ENCODE data around the gene OSBPL2.

OSBPL2 gene

DNA sequence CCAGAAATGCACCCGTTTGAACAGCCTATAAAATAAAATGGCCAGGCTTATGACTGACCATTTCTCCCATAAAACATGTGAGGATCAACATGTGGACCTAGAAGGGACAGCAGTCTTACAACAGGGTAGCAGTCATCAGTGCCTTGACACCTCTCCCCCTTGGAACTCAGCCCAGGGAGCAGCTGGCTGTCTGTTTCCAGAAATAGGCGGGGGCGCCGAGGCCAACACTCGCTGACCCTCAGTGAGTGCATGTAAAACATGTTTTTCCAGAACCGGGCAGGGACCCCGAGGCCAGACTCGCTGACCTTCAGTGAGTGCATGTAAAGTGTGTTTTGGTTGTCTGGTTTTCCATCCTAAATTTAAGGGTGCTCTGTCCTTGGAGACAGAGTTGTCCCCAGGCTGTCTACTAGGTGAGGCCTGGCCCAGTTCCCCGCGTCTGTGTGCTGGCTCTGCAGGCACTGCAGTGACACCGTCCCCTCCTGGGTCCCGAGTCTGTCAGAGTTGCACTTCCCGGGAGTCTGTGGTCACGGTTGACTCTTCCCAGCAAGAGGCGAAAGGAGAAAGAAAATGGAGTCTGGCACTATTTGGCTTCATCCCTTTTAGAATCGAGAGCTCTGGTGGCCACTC is 44.7 kb downstream of the OSBPL2 start:
- no peak for DNase-seq (ENCODE audit: low read depth)
- H3K4me3 ChIP-seq (ENCODE audit: control insufficient read depth, low read depth, low read length) = no peak overlapping the region
- TF ChIP-seq, protein P1, sequence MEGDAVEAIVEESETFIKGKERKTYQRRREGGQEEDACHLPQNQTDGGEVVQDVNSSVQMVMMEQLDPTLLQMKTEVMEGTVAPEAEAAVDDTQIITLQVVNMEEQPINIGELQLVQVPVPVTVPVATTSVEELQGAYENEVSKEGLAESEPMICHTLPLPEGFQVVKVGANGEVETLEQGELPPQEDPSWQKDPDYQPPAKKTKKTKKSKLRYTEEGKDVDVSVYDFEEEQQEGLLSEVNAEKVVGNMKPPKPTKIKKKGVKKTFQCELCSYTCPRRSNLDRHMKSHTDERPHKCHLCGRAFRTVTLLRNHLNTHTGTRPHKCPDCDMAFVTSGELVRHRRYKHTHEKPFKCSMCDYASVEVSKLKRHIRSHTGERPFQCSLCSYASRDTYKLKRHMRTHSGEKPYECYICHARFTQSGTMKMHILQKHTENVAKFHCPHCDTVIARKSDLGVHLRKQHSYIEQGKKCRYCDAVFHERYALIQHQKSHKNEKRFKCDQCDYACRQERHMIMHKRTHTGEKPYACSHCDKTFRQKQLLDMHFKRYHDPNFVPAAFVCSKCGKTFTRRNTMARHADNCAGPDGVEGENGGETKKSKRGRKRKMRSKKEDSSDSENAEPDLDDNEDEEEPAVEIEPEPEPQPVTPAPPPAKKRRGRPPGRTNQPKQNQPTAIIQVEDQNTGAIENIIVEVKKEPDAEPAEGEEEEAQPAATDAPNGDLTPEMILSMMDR (IDR thresholded peaks at IDR 0.05; ENCODE audit: control insufficient read depth, insufficient read depth, low read depth, low read length, missing control alignments) = no peak

DNA sequence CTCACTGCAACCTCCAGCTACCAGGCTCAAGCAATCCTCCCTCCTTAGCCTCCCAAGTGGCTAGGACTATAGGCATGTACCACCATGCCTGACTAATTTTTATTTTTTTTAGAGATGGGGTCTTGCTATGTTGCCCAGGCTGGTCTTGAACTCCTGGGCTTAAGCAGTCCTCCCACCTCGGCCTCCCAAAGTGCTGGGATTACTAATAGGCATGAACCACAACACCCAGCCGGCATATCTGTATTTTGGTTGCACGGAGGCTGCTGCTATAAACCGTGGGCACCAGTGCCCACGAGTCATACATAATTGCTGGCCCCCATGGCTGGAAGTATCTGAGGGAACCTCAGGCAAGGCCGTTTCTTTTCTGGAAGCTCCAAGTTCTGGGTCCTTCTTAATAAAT is 46.1 kb downstream of the OSBPL2 start:
- no peak overlapping the region for H3K4me3 ChIP-seq (ENCODE audit: control insufficient read depth, low read depth, low read length)
- TF ChIP-seq, protein P1 (IDR thresholded peaks at IDR 0.05; ENCODE audit: control insufficient read depth, insufficient read depth, low read depth, low read length, missing control alignments) = no peak

DNA sequence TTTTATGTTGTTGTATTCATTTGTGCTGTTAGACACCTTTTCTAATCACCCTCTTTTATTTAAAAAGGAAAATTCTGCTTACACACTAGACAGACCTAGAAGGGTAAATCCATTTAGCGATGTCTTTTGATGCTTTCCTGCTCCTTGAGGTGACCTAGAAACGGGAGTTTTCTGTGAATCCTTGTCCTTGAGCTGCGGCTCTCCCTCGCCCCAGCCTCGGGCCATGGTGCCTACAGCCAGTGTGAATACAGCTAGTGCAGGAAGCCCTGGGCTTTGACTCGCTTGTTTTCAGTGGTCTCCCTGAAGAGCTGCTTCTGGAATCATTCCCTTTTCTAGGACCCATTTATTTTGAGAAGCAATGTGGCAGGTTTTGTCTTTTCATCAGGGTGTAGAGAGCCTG is 46.8 kb downstream of the OSBPL2 start:
- H3K4me3 ChIP-seq (ENCODE audit: control insufficient read depth, low read depth, low read length) = no peak overlapping the region
- TF ChIP-seq, protein P1 (IDR thresholded peaks at IDR 0.05; ENCODE audit: control insufficient read depth, insufficient read depth, low read depth, low read length, missing control alignments) = no peak
- DNase-seq (ENCODE audit: low read depth) = no peak

More for the DNA sequence above, 46.1 kb downstream of the OSBPL2 start:
- DNase-seq (ENCODE audit: low read depth) = no peak

DNA sequence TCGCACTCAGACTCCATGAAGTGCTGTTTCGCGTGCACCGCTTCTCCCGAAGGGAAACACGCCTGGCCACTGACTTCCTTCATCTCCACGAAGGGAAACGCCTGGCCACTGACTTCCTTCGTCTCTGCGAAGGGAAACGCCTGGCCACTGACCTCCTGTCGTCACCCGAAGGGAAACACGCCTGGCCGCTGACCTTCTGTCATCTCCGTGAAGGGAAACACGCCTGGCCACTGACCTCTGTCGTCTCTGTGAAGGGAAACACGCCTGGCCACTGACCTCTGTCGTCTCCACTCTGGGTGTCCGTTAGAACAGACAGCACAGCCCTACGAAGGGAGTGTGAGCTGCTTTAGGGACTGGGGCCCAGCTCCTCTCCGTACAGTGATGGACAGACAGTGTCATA is 47.4 kb downstream of the OSBPL2 start:
- DNase-seq (ENCODE audit: low read depth) = no peak
- no peak overlapping the region for H3K4me3 ChIP-seq (ENCODE audit: control insufficient read depth, low read depth, low read length)

DNA sequence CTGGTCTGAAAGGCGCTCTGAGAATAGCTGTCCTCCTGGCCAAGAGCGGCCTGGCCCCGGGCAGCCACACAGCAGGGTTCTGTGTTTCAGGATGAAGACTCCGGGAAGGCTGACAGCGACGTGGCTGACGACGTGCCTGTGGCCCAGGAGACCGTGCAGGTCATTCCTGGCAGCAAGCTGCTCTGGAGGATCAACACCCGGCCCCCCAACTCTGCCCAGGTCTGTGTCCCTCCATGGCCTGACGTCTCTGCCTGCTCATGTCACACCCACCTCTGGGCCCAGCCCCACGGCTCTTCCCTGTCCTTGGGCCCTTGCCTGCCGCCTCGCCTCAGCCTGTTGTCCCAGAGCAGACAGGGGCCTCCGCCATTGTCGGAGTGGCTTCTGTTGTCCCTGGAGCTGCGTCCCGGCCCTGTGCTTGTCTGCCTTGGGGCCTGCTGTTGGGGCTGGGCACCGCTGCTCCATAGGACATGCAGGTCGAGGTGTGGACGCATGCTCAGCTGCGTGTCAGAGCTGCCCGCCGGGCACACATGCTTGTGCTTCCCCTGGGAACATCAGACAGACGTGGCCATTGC is 48.3 kb downstream of the OSBPL2 start:
- TF ChIP-seq, protein P1 (IDR thresholded peaks at IDR 0.05; ENCODE audit: control insufficient read depth, insufficient read depth, low read depth, low read length, missing control alignments) = no peak
- H3K4me3 ChIP-seq (ENCODE audit: control insufficient read depth, low read depth, low read length) = no peak overlapping the region
- no peak for DNase-seq (ENCODE audit: low read depth)

More for the DNA sequence above, 47.4 kb downstream of the OSBPL2 start:
- TF ChIP-seq, protein P1 (IDR thresholded peaks at IDR 0.05; ENCODE audit: control insufficient read depth, insufficient read depth, low read depth, low read length, missing control alignments) = no peak

DNA sequence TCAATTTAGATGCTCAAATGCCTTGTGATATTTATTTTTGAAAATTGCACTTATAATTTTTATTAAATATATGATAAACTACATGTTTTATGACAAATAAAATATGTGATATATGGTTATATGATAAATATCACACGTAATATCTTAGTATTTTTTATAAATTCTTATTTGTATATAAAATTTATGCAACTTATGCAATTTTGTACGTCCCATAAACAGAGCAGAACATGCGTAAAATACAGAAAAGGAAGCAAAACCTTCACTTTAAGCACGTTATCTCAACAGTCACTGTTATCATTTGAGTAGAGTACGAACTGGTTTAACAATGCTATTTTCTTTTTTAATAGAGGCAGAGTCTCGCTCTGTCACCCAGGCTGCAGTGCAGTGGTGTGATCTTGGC is 48.8 kb downstream of the OSBPL2 start:
- no peak overlapping the region for H3K4me3 ChIP-seq (ENCODE audit: control insufficient read depth, low read depth, low read length)
- TF ChIP-seq, protein P1 (IDR thresholded peaks at IDR 0.05; ENCODE audit: control insufficient read depth, insufficient read depth, low read depth, low read length, missing control alignments) = no peak
- no peak for DNase-seq (ENCODE audit: low read depth)
